HG03139 (cell line): Measurements from ENCODE around the gene AFF3.

Experiments used
- ATAC-seq: cut with Tn5 transposase; IDR thresholded peaks from one replicate; pipeline ENCODE4 v1.9.1; 2021; ENCODE audit not compliant: unreplicated experiment

AFF3 gene

DNA sequence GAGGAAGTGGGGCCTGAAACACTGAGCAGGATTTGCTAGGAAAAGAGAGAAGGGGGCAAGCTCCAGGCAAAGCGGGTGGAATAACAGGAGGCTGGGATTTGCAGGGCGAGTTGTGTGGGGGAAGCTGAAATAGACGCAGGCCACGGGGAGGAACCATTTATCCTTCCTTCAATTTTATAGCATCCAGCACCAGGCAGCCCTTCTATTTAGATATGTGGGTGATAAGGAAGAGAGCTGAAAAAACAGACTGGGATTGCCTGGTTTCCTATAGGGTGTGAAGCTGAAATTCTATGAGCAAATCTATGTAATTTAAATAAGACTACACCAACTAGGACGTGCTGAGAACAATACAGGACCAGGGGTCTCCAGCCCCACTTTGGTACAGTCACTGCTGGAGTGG lies 520.6 kb downstream of the AFF3 start:
- no peak for ATAC-seq

DNA sequence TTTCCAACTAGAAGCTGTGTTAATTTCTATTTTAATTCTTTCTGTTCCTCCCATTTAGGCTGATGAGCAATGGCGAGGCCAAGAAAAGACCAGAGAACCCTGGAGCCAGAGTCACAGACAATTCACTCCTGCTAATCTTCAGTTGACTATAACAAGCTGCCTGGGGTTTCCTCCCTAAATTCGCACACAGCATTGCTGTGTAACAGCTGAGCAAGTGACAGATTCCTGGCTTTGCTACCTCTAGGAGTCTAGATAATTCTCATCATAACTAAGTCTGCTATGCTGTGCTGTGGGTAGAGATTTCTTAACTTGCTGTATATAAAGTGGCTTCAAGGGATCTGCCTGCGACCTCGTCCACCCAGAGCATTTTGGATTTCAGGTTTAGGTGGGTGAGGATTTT lies 521.3 kb downstream of the AFF3 start:
- no peak for ATAC-seq

DNA sequence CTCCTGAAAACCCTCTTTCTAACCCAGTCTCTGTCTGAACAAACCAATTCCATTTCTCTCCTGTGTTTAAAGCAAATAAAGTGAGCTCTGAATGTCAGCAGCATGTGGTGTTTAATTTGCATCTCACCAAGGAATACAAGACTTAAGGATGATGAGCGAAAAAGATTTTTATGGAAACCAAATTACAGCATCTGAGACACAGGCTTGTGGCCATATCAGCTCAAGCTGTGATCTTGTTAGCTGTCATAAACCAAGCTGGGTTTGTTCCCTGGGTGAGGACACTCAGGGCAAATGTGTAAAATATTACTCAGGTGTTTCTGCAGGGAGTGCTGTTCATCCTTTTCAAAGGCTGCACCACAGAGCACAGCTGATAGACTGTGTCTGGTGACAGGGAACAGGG lies 523.2 kb downstream of the AFF3 start:
- ATAC-seq: no peak

DNA sequence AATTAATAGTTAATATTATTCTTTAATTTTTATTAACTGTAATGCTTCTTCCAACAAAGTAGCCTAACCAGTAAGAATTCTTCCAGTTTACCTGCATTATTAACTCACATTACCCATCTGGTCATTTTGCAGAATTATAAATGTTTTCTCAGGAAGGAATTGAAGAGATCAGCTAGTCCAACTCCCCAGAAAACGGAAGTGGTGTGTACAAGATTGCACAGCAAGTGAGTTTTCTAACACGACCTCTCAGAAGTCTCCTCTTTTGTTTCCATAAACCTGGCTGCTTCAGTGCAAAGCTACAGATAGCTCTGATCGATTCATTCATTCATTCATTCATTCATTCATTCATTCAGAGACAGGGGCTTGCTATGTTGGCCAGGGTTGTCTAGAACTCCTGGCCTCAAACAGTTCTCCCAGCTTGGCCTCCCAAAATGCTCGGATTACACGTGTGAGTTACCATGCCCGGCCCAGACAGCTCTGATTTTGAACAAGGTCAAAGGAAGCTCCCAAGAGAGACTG lies 523.8 kb downstream of the AFF3 start:
- no peak for ATAC-seq

DNA sequence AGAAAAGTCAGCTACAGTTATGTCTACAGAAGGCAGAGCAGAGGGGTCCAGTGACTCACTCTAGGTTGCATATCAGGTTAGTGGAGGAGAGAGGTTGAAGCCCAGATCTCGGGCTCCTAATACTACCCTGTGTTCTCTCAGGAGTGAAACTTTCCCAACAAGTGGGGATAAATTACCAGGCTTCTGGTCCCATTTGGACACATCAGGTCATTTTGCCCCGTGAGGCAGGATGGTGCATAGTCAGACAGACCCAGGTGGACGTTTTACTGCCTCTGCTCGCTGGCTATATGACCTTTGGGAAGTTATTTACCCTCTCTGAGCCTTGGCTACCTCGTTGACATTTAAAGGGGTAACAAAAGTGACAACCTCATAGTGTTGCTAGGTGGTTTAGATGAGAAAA lies 524.6 kb downstream of the AFF3 start:
- no peak for ATAC-seq

DNA sequence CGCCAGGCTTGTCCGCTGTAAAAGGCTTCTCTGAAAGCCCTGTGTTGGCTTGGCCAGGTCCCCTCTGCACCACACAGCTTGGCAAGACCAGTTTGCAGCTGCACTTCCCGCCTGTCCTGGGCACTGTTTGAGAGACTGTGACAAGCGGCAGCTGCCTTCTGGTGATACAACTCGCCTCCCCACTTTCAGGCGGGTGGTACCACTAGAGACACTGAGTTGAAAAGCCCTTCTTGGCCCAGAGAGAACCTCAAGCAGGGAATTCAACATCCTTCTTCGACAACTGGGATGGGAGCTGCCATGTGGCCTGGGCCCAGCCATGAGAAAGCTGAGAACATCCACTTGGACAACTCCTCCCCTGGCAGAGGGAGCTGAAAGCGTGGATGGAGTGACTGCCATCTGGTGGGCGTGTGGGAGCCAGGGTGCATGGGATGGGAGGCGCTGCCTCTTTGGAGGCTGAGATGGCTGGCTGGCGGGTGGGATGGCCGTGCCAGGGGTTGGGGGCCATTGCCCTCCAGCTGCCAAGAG lies 527.1 kb downstream of the AFF3 start:
- ATAC-seq: no peak

DNA sequence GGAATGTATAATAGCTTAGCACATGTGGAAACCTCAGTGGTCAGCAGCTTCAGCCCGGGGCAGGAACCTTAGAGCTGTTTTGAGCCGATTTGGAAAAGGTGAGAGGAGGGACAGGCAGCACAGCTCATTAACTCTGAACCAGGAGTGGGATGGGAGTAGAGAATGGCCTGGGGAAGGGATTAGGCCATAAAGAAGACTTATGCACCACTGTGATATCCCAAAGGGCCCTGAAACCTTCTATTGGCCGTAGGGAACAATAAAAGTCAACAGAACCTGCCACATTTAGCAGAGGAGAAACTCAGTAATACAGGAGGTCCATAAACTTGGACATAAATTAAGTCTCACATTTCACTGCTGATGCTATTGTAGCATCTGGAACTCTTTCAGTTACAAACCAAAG lies 528.4 kb downstream of the AFF3 start:
- ATAC-seq: no peak

DNA sequence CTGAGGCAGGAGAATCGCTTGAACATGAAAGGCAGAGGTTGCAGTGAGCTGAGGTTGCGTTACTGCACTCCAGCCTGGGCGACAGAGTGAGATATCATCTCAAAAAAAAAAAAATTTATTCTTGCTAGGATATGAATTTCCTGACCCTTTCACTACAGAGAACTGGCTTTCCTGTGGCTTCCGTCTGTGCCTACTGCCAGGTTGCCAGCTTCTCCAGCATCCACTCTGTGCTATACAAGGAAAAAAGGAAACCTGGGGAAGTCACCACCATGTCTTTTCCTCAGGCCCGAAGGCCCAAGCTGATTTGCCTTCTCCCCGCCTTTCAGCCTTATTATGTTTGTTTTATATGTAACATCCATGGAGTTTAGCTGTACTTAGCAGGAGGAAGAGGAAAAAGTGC lies 530.6 kb downstream of the AFF3 start:
- no peak for ATAC-seq

DNA sequence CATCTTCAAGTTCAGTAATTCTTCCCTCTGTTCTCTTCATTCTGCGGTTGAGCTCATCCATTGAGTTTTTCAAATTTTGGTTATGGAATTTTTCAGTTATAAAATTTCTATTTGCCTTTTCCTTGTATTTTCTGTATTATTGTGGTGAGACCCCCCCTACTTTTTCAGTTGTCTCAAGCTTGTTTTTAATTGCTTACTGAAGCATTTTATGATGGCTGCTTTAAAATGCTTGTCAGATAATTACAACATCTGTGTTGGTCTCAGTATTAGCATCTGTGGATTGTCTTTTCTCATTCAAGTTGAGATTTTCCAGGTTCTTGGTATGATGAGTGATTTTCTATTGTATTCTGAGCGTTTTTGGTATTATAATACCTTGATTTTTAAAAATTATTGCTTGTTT lies 531.4 kb downstream of the AFF3 start:
- ATAC-seq: no peak

DNA sequence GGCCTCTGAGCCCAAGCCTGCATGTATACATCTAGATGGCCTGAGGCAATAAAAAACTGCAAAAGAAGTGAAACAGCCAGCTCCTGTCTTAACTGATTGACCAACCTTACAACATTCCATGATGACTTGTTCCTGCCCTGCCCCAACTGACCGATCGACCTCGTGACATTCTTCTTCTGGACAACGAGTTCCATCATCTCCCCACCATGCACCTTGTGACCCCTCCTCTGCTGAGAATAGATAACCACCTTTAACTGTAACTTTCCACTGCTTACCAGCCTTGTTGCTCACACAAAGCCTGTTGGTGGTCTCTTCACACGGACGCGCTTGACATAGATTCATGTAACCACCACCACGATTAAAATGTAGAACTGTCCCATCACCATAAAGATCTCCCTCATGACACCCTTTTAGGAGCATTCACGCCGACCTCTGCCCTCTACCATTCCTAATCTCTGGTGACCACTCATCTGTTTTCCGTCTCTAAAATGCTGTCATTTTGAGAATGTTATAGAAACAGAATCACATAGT lies 532.5 kb downstream of the AFF3 start:
- ATAC-seq: no peak

DNA sequence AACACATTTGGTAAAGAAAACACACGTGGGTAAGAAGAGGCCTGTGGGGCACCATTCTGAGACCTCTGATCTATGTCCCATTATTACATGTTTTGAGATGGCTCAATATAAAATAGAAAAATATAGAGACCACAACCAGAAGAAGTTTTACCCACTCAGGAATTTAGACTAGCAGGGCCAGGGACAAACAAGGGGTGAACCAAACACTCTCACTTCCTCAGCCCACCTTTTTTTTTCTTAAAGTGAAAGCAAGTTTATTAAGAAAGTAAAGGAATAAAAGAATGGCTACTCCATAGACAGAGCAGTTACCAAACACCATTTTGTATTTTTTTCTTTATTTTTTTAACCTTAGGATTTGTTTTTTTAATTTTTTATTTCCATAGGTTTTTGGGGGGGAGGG lies 533.5 kb downstream of the AFF3 start:
- no peak for ATAC-seq

DNA sequence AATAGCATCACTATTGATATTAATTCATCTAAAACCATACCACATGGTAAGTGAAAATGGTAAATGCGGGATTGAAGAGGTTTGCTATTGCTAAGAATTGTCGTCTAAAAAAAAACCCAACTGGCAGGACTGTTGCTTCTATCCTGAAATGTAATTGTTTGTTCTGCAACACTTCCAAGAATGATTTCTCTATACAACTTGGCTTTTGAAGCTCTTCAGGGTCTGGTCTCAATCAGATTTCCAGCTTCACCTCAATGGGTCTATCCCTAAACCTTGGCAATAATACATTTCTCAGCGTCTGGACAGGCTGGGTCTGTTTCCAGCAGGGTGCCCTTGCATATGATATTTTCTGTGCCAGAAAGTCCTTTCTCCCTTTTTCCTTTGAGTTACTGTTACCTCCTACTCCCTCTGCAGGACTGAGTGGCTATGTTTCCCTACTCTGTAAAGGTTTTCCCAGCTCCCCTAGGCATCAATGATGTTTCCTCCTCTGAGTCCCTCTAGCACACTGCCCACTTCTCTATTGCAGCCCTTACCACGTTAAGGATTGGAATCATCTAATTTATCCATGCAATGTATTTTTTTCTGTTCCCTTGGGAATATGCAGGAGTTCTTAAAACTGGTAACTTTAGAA lies 534.4 kb downstream of the AFF3 start:
- ATAC-seq: no peak

DNA sequence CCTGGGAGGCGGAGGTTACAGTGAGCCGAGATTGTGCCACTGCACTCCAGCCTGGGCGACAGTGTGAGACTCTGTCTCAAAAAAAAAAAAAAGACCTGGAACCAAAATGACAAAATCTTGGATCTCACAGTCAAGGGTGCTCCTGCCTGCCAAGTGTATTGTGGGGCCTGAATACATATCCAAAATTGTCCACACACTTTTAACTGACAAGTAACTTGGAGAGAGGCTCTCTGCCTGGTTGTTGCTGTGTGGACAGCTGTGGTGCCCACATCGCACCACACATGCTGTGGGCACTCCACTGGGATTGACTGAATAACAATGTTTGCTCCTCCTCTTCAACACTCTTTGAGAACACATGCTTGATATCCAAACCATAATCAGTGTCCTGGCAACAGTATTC lies 534.9 kb downstream of the AFF3 start:
- ATAC-seq: no peak

DNA sequence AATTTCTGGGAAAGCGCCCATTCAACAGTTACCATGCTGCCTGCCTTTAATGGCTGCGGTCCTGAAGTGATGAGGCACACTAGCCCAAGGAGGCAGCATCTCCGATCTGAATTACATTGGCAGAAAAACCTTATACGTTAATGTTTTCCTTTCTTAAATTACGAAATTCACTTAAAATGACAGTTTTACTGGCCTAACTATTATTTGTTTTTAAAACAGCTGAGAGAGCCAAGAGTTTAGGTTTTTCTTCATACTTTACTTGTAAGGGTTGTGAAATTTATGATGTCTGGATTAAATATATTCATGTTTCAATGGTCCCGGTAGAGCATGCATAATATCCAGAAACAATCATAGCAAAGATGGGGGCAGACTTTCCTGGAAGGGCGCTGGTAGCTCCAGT lies 537.4 kb downstream of the AFF3 start:
- ATAC-seq: no peak

DNA sequence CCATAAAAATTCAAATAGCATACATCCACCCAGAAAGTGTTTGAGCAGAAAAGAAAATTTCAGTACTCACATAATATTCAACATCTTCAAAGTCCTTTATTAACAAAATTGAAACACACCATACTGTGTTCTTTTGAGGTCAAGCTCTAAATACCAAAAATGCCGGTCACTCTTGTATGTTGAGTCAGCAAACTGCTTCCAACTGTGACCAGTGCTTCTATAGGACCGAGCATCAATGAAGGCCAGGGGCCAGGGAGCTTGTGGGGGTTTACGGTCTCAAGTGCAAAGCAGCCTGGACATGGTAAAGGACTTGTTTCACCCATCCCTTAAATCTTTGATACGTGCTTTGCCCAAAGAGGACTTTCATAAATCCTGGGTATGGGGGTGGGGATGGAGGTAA lies 539.9 kb downstream of the AFF3 start:
- ATAC-seq: no peak

DNA sequence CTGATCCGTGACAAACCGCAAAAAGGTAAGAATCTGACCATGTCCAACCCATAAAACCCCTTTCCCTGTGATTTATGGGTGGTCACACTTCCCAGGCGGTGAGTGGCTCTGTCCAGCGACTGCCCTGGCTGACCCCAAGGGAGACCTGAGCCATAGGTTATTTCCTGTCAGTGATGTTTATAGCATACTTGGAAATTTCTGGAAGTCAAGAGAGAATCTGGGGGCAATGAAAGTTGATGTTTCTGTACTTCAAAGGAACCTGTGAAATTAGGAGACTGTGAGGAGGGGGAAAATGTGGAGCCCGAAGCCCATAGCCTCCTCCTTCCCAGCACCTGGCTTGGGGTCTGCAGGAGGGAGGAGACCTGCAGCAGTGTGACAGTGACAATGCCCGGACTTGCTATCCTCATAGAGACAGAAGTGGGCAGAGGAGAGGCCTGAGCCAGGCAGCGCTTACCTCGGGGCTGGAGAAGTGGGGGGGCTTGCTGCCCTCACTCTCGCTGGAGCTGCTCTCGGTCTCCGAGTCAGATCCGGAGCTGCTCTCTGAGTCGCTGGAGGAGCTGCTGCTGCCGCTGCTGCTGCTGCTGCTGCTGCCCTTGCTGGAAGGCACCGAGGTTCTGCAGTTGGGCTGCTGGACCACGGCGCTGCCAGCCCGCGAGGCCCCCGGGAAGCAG lies 541.3 kb downstream of the AFF3 start:
- no peak for ATAC-seq

DNA sequence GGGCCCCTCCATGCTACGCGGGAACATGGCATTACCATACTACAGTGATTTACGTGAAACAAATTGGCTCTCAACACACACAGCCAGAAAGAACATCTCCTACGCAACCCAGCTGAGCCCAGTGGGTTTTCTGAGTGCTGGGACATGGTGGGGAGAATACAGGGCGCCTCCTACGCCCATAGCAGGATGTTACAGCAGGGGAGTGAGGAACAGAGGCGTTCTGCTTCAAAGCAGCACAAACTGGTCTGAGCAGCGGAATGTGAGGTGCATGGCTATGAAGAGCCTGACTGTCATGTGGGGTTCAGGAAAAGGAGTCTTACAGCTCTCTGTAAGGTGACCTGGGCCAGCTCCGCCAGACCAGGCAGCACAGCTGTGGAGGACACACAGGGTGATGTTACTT lies 543.9 kb downstream of the AFF3 start:
- no peak for ATAC-seq

DNA sequence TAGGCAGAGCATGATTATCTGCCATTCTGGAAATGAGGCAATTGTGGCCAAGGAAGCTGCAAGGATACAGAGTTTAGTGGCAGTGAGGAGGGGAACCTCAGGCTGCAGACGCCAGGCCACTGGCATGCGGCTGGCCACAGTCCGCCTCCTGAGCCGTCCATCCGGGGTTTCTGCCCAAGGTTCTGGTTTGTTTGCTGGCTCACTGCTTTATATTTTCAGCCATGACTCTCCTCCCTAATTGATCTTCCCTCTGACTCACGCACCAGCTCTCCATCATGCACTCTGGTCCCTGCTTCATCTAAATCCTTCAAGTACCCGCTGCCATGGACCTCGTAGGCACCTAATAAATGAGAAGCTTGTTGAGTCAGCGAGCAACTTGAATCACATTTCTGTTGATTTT lies 544.8 kb downstream of the AFF3 start:
- no peak for ATAC-seq

DNA sequence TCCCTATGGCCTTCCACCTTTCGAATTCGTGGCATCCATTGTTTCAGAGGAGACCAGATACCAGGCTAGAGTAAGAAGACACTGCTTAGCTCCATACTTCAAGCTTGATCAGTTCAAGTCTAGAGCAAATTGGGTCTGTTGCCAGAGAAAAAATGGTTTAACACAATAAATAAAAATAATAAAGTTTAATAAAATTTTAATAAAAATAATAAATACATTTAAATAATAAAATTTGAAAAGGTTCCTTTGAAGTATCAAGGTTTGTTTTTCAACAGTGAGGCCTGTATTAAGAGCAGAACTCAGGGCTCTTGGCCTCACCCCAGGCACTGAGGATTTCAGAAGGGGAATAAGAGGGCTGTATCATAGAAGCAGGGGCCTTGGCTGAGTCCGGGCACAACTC lies 547.0 kb downstream of the AFF3 start:
- ATAC-seq: no peak

DNA sequence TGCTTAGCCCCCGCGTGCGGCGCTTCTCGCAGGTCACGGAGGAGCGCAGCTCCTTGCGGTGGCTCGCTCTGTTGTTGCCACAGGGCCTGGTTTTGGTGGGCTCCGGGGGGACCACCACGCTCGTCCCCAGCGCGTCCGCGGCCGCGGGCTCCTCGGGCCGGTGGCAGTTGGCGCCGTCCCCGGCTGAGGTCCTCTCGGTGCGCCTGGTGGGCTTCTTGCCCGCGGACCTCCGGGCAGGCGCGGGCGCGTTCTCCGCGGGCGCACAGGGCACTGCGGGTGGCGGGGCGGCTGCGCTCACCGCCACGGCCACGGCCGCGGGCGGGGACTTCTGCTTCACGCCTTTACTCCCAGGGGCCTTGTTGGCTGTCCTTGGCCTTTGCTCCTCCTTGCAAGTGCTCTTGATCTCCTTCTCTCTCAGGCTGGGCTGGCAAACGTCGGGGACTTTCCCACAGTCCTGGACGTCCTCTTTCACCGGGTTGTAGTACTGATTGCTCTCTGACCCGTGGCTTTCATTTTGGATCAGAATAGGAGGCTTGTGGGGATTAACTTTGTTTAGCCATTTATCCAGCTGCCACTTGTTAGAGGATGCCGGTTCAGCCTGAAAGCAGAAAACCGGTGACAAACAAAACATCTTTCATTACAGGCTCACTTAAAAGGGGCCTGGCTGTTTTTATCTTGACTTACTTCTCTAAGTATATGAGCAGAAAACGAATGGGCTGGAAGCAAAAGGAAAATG lies 548.5 kb downstream of the AFF3 start:
- no peak for ATAC-seq

DNA sequence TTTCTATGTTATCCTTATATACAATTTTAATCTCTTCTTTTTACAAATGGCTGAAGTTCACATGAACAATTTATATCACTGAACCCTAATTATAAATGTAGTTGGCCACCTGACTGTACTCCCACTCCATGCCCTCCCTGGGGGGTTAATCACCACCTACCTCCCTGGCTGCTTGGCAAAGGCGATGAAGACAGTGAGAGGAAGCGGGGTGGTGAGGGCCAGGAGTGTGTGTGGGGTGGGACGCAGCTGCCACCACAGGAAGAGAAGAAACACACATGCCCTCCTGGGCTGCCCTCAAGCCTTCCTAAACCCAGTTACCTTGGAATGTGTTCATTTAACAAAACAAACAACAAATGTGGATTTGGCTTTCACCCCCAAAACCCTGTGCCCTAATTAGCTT lies 565.6 kb downstream of the AFF3 start:
- ATAC-seq: no peak
